HuH-7.5 (cell line): Measurements from ENCODE around the gene WDR64.
"Not testable (repeated sequence)": the region's sequence is repeated elsewhere in the genome, so short reads cannot be mapped to it uniquely, and the experiment has no call there.

Source experiments
- DNase-seq: peaks from one replicate; pipeline ENCODE4 v3.0.0; 2011; ENCODE audit warnings: low spot score

The WDR64 gene

DNA sequence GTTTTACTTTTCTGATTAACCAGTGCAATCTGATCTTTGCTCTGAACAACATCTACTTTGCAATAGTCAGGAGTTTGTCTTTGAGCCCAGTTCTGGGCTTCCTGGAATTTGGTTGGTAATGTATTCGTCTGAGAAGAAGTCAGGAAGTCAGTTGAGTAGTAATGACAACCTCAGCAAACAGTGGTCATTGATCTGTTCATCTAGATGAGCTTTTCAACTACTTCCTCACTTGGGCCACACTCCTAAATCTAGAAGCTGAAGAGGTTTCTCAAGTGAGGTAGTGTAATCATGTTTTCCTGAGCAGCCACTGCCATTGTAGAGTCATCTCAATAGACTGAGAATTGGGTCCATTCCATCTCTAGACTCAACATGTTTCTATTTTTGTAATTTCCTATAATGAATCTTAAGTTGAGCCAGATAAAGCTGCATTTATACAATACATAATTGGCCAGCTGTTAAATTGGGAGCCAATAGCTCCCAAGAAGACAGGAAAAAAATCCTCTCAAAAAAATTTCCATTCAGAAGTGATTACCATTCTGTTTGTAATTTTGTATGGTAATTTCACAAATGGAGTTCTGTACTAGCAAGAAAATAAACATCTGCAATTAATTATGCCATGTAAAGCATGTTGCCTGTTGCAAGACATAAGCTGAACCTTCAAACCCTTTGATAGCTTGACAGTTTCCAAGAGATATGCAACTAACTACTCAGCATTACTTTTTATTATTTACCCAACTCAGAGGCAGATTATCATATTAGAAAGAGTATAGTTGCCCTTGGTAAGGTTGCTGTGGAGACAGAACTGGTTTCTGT is 49.6 kb downstream of the WDR64 start:
- DNase-seq: no peak

- DNase-seq: no peak
These were observed 50.6 kb downstream of the WDR64 start for GRCh38 chr1:241702442-241703373.

- not testable (repeated sequence) for DNase-seq
These were observed 51.7 kb downstream of the WDR64 start for GRCh38 chr1:241703739-241704138.

DNA sequence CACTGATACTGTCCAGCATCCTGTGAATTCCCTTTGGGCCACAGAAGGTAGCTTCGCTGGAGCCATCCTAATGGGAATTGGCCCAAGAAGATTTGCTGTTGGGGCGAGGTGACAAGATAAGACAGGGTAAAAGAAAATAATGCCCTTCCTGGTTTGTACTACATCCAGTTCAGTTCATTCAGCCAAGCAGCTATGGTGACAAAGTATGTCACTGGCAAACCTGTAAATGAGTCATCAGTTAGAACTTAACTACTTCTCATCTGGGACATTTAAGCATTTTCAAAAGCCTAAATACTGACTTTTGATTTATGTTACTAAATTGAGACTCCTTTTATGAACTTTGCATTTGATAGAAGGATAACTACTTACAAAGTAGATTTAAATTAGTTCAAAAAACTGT is 54.2 kb downstream of the WDR64 start:
- no peak for DNase-seq

GRCh38 chr1:241706967-241707366 is 54.9 kb downstream of the WDR64 start:
- DNase-seq: no peak

GRCh38 chr1:241707442-241707841 is 55.4 kb downstream of the WDR64 start:
- no peak for DNase-seq

- DNase-seq: no peak
These were observed 59.2 kb downstream of the WDR64 start for GRCh38 chr1:241711326-241711725.

DNA sequence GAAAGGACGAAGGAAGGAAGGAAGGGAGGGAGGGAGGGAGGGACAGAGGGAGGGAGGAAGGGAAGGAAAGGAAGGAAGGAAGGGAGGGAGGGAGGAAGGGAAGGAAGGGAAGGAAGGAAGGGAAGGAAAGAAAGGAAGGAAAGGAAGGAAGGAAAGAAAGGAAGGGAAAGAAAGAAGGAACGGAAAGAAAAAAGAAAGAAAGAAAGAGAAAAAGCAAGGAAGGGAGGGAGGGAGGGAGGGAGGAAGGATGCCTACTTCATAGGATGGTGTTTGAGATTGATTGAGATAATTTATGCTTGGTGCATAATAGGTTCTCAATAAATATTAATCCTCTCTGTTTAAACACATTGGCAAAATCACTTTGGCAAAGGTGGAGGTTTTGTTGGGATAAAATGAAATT is 61.2 kb downstream of the WDR64 start:
- DNase-seq: no peak

DNA sequence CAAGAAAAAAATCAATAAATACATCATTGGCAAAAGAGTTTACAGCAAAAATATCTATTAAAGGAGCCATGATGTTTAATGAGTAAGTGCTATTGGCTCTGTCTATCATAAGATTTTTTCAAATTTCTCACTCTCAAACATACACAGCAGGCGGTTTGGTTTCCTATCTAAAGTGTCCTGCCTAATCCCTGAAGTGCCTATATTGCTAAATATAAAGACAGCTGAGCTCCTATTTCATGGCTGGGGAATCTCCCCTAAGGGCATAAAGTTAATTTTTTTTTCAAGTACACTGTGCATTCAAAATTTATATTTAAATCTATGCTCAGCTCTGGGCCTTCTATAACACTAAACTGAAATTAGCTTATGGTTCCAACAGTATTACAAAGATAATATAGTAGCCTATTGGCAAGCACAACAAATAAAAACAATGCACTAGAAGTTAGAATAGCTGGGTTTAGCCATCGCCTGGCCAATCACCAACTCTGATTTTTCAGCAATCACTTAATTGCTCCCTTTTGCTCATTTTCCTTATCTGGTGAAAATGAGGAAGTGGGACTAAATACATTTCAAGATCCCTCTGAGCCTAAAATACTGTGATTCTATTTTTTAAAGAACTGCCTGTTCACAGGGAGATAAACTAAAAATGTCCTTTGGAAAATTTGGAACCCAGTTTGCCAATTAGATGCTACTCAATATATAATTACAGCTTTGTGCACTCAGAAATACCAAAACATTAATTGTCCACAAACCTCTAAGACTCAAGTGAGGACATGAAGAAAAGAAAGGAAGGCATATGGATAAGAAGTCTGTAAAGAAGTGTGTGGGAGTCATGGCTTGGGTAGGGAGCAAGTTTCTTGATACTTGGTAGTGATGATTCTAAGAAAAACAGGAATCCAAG is 62.5 kb downstream of the WDR64 start:
- DNase-seq: no peak

- no peak for DNase-seq
These were observed 63.4 kb downstream of the WDR64 start for GRCh38 chr1:241715435-241715834.

- no peak for DNase-seq
These were observed 63.9 kb downstream of the WDR64 start for GRCh38 chr1:241715956-241716355.

DNA sequence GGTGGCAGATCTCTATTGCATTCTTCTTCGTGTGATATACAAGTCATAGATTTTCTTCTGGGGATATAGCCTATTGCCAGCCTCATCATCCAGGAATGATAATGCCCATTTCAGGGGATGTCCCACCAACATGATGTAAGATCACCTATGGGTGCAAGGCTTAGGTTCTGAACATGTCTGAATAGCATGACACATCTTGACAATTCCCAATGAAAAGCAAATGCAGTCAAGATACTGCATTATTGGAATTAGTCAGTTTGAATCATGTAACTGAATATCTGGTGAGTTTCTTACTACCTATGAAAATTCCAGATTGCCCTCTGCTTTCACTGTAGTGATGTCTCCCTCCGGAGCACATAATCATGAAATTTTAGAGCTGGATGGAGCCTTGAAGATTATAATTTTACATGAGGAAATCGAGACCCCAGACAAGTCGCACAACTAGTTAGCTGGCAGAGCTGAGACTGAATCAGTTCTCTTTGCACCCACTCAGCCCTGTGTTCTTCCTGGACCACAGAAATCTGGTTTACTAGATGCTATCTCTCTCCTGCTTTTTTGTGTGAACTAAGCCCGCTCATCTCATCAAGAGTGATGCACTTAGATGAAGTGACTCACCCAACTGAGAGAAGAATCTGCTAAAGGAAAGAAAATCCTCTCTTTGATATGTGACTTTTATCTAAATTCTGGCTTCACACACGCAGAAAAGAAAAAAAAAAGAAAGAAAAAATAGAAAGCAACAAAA is 65.0 kb downstream of the WDR64 start:
- no peak for DNase-seq

GRCh38 chr1:241717975-241718374 is 65.9 kb downstream of the WDR64 start:
- DNase-seq: no peak

GRCh38 chr1:241721011-241721410 is 68.9 kb downstream of the WDR64 start:
- no peak for DNase-seq

- DNase-seq: no peak
These were observed 70.9 kb downstream of the WDR64 start for GRCh38 chr1:241722947-241723346.

DNA sequence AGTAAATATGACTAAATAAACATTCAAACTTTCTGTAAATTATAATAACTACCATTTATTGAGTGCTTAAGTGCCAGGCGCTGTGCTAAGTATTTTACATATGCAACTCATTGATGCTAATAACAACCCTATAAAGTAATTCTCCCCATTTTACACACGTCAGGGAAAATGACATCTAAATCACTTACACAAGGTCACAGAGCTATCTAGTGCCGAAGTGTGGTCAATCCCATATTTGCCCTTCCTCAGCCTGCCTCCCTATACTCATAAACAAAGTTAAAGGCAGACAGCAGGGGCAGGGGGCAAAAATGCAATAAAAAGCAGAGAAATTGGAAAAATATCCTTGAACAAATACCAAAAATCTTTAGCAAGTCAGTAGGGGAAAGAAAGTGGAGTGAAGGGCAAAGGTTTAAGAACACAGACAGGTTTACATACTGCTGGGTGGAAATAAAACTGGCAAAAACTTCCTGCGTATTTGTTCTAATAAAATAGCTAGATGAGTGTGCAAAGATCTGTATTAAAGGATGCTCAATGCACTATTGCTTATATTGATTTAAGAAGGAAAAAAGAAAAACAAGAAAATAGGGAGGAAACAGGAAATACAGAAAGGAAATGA is 72.8 kb downstream of the WDR64 start:
- DNase-seq: no peak

- no peak for DNase-seq
These were observed 78.0 kb downstream of the WDR64 start for GRCh38 chr1:241730031-241730430.

DNA sequence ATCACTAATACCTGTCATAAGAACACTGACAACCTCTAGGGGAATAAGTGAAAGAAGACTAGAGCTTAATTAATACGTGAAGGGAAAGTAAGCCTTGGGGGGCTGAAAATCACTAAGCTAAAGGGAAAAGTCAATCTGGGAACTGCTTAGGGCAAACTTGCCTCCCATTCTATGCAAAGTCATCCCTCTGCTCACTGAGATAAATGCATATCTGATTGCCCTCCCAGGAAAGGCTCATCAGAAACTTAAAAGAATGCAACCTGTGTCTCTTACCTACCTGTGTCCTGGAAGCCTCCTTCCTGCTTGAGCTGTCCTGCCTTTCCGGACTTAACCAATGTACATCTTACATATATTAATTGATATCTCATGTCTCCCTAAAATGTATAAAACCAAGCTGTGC is 81.8 kb downstream of the WDR64 start:
- DNase-seq: no peak

DNA sequence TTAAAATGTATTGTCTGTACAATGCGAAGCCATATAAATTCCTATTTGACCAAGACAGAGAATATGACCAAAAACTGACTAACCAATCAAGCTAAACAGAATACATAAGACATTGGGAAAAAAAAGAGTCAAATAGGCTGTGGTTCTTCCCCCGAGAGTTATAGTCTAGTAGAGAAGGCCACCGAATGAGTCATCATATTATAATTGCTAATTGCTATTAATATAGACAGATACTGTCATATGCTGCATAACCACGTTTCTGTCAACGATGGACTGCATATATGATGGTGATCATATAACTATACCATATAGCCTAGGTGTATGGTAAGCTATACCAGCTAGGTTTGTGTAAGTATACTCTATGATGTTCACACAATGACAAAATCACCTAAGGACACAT is 82.5 kb downstream of the WDR64 start:
- DNase-seq: no peak

DNA sequence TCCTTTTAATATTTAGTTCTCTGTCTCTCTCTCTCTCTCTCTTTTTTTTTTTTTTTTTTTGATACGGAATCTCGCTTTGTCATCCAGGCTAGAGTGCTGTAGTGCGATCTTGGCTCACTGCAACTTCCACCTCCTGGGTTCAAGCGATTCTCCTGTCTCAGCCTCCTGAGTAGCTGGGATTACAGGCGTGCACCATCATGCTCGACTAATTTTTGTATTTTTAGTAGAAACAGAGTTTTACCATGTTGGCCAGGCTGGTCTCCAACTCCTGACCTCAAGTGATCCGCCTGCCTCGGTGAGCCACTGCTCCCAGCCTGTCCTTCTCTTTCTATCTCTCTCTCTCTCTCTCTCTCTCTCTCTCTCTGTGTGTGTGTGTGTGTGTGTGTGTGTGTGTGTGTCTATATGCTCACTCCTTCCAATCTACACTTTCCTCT is 83.4 kb downstream of the WDR64 start:
- DNase-seq: not testable (repeated sequence)

DNA sequence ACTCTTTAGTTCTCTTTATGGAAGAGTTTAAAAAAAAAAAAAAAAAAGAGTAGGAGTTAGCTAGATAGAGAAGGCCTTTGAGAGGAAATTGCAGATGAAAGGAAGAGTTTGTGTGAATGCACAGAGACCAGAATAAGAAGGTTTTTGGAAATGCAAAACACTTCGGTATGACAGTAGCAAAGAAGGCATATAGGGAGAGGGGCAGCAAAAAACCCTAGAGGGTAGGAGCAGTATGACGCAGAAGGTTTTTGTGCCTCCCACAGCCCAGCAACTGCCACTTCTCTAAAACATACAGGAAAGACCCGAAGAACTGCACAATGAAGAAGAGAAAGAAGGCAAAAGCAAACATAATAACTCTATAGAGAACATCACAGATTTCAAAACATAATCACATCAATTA is 84.3 kb downstream of the WDR64 start:
- no peak for DNase-seq
